ENCODE measurements around the gene ANKRD1.

ANKRD1 gene

DNA sequence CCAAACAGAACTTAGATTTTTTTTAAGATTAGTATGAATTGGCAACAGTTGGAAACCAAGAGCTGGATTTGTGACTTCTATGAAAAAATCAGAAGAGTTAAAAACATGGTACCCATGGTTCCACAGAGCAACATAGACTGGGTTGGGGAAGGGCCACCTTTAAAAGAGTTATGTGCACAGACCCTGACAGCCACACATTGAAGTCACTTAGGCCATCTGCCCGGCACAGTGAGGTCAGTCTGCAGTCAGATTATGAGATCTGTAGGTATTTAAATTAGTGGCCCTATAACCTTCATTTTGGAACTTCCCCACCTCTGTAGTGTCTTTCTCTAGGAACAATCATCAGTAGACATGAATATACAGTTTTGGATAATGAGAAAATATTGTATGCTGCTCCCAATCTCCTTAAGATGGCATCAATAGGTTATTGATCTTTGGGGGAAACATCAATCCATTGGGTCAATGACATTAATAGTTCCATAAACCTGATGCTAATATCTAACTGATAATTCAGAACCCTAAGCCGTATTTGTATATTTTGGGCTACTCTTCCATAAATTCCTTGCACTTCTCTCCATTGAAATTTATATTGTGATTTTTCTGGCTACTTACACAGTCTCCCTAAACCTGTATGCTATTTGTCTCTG, 7.0 kb downstream of the ANKRD1 start (continued):
- no peak for TF ChIP-seq OSR1 (CRISPR knock-in tag; IDR thresholded peaks at IDR 0.05)
- no peak for TF ChIP-seq RARB (CRISPR knock-in tag; IDR thresholded peaks at IDR 0.05)
- TF ChIP-seq, protein P1, sequence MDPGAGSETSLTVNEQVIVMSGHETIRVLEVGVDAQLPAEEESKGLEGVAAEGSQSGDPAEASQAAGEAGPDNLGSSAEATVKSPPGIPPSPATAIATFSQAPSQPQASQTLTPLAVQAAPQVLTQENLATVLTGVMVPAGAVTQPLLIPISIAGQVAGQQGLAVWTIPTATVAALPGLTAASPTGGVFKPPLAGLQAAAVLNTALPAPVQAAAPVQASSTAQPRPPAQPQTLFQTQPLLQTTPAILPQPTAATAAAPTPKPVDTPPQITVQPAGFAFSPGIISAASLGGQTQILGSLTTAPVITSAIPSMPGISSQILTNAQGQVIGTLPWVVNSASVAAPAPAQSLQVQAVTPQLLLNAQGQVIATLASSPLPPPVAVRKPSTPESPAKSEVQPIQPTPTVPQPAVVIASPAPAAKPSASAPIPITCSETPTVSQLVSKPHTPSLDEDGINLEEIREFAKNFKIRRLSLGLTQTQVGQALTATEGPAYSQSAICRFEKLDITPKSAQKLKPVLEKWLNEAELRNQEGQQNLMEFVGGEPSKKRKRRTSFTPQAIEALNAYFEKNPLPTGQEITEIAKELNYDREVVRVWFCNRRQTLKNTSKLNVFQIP (CRISPR knock-in tag; IDR thresholded peaks at IDR 0.05; ENCODE audit: borderline replicate concordance, low read depth), result no peak
- TF ChIP-seq ARNTL (CRISPR knock-in tag; IDR thresholded peaks at IDR 0.05; ENCODE audit: borderline replicate concordance, low read depth), result no peak

DNA sequence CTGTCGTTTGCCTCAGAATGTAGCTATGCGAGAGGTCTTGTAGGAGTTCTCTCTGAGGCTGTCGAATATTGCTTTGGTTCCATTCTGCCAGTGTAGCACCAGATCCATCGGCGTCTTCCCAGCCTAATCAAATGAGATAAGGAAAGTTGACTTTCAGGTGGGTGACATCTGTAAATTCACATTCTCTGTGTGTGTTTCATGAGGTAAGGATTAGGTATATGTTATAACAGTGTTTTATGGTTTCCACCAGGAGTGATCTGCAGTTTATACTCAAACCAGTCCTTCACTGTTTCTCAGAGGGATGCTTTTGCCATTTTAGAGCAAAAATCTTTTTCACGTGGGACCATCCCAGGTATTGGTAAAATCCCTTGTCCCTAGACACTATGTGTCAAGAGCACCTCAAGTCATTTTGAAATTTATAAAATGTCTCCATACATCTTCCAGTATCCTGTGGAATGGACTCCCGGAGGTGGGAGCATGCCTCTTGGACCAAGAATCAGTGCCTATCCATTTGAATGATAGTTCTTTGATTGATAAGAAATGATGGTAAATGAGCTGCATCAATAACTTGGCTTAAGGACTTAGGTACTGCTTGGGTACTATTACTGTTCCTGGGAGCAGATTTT, 7.9 kb downstream of the ANKRD1 start:
- no peak; the same call in 2 of the 3 replicates for ATAC-seq
- no peak for TF ChIP-seq ZNF565 (CRISPR knock-in tag; conservative IDR thresholded peaks at IDR 0.05; ENCODE audit: low read depth)
- TF ChIP-seq ESRRG (CRISPR knock-in tag; IDR thresholded peaks at IDR 0.05), result no peak
- no peak for TF ChIP-seq ISL1 (CRISPR knock-in tag; IDR thresholded peaks at IDR 0.05)
- no peak for TF ChIP-seq BACH2 (CRISPR knock-in tag; IDR thresholded peaks at IDR 0.05; ENCODE audit: borderline replicate concordance)
- no peak for TF ChIP-seq ZNF8 (CRISPR knock-in tag; IDR thresholded peaks at IDR 0.05)
- no peak for TF ChIP-seq PPARA (CRISPR knock-in tag; IDR thresholded peaks at IDR 0.05; ENCODE audit: borderline replicate concordance)
- no peak for TF ChIP-seq CSDC2 (CRISPR knock-in tag; IDR thresholded peaks at IDR 0.05)
- no peak for TF ChIP-seq ZFP30 (CRISPR knock-in tag; IDR thresholded peaks at IDR 0.05)
- TF ChIP-seq, protein P2, sequence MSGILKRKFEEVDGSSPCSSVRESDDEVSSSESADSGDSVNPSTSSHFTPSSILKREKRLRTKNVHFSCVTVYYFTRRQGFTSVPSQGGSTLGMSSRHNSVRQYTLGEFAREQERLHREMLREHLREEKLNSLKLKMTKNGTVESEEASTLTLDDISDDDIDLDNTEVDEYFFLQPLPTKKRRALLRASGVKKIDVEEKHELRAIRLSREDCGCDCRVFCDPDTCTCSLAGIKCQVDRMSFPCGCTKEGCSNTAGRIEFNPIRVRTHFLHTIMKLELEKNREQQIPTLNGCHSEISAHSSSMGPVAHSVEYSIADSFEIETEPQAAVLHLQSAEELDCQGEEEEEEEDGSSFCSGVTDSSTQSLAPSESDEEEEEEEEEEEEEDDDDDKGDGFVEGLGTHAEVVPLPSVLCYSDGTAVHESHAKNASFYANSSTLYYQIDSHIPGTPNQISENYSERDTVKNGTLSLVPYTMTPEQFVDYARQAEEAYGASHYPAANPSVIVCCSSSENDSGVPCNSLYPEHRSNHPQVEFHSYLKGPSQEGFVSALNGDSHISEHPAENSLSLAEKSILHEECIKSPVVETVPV (CRISPR knock-in tag; IDR thresholded peaks at IDR 0.05), result no peak
- TF ChIP-seq OSR1 (CRISPR knock-in tag; IDR thresholded peaks at IDR 0.05), result no peak
- TF ChIP-seq RARB (CRISPR knock-in tag; IDR thresholded peaks at IDR 0.05), result no peak

DNA sequence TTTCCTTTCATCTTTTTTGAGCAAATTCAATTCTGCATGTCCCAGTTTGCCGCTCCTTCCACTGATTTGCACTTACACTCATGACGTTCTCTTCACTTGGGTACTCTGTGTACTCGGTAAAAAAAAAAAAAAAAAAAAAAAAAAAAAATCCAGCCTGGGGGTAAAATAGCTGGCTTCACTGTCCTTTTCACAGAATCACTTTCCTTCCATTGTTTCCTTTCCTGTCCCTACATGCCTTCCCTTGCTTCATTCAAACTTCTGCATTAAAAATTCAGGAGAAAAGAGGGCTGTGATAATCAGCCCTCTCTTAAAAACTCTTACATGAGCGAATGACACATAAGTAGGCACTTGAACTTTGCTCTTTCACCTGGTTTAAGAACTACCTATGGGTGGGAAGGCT, 8.7 kb downstream of the ANKRD1 start:
- ATAC-seq, result no peak; the same call in 2 of the 3 replicates
- no peak for TF ChIP-seq GLIS3 (CRISPR knock-in tag; IDR thresholded peaks at IDR 0.05)
- no peak for TF ChIP-seq SNAI2 (CRISPR knock-in tag; IDR thresholded peaks at IDR 0.05)
- no peak for TF ChIP-seq CSDC2 (CRISPR knock-in tag; IDR thresholded peaks at IDR 0.05)
- no peak for TF ChIP-seq ARNTL (CRISPR knock-in tag; IDR thresholded peaks at IDR 0.05; ENCODE audit: borderline replicate concordance, low read depth)
- TF ChIP-seq TOX (CRISPR knock-in tag; IDR thresholded peaks at IDR 0.05; ENCODE audit: borderline replicate concordance), result no peak

DNA sequence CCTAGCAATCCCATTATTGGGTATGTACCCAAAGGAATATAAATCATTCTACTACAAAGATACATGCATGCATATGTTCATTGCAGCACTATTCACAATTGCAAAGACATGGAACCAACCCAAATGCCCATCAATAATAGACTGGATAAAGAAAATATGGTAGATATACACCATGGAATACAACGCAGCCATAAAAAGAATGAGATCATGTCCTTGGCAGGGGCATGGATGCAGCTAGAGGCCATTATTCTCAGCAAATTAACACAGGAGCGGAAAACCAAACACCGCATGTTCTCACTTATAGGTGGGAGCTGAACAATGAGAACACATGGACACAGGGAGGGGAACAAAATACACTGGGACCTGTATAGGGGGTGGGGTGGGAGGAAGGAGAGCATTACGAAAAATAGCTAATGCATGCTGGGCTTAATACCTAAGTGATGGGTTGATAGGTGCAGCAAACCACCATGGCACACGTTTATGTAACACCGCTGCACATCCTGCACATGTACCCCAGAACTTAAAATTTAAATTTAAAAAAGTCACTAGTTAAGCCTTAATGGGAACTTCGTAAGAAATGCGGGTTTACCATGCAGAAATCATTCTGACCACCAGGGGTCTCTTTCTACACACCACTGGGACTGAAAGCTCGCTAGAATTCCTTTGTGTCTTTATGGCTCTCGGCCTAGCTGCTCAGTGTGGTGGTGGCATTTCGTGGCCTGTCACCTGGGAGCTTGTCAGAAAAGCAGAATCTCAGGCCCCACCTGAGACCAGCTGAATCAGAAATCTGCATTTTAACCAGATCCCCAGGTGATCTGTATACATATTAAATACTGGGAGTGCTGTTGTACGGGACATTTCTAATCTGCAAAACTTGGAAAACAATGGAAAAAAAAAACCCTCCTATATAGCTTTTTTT, 9.5 kb downstream of the ANKRD1 start:
- peak; percentile 67 for ATAC-seq
- TF ChIP-seq ZFP3 (CRISPR knock-in tag; IDR thresholded peaks at IDR 0.05) (0 out of 2 replicates have a peak, but pooled peaks have one; percentile 43), RARB (CRISPR knock-in tag; IDR thresholded peaks at IDR 0.05) (no peak), ZNF70 (CRISPR knock-in tag; IDR thresholded peaks at IDR 0.05) (no peak), ISL1 (CRISPR knock-in tag; IDR thresholded peaks at IDR 0.05) (no peak), ZC3H10 (CRISPR knock-in tag; IDR thresholded peaks at IDR 0.05) (no peak), CSDC2 (CRISPR knock-in tag; IDR thresholded peaks at IDR 0.05) (0 out of 2 replicates have a peak, but pooled peaks have one; percentile 31), BACH2 (CRISPR knock-in tag; IDR thresholded peaks at IDR 0.05; ENCODE audit: borderline replicate concordance) (no peak), ARNTL (CRISPR knock-in tag; IDR thresholded peaks at IDR 0.05; ENCODE audit: borderline replicate concordance, low read depth) (no peak), ESRRG (CRISPR knock-in tag; IDR thresholded peaks at IDR 0.05) (no peak; the same call in 1 of the 2 replicates), TOX (CRISPR knock-in tag; IDR thresholded peaks at IDR 0.05; ENCODE audit: borderline replicate concordance) (no peak), GLIS3 (CRISPR knock-in tag; IDR thresholded peaks at IDR 0.05) (0 out of 2 replicates have a peak, but pooled peaks have one; percentile 36), OSR1 (CRISPR knock-in tag; IDR thresholded peaks at IDR 0.05) (no peak), ZNF8 (CRISPR knock-in tag; IDR thresholded peaks at IDR 0.05) (no peak), TCF4 (CRISPR knock-in tag; IDR thresholded peaks at IDR 0.05; ENCODE audit: borderline replicate concordance) (no peak)
- TF ChIP-seq, protein P1 (CRISPR knock-in tag; IDR thresholded peaks at IDR 0.05; ENCODE audit: borderline replicate concordance, low read depth), result no peak
- TF ChIP-seq, protein P3, sequence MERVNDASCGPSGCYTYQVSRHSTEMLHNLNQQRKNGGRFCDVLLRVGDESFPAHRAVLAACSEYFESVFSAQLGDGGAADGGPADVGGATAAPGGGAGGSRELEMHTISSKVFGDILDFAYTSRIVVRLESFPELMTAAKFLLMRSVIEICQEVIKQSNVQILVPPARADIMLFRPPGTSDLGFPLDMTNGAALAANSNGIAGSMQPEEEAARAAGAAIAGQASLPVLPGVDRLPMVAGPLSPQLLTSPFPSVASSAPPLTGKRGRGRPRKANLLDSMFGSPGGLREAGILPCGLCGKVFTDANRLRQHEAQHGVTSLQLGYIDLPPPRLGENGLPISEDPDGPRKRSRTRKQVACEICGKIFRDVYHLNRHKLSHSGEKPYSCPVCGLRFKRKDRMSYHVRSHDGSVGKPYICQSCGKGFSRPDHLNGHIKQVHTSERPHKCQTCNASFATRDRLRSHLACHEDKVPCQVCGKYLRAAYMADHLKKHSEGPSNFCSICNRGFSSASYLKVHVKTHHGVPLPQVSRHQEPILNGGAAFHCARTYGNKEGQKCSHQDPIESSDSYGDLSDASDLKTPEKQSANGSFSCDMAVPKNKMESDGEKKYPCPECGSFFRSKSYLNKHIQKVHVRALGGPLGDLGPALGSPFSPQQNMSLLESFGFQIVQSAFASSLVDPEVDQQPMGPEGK (CRISPR knock-in tag; IDR thresholded peaks at IDR 0.05; ENCODE audit: borderline replicate concordance), result peak; percentile 43; the same call in 1 of the 2 replicates
- TF ChIP-seq, protein P2 (CRISPR knock-in tag; IDR thresholded peaks at IDR 0.05), result no peak

All from SK-N-SH treated with all-trans-retinoic acid at 6 μM for 48 hours (cell line).